CMK (cell line): Measurements from ENCODE around the gene KLHL29.
A peak's percentile ranks its signal among the peaks of the same experiment; 100 is the strongest.

Source experiments
- DNase-seq: peaks from one replicate; pipeline ENCODE4 v3.0.0-alpha.2; 2010; ENCODE audit warnings: low read depth

Gene KLHL29

DNA sequence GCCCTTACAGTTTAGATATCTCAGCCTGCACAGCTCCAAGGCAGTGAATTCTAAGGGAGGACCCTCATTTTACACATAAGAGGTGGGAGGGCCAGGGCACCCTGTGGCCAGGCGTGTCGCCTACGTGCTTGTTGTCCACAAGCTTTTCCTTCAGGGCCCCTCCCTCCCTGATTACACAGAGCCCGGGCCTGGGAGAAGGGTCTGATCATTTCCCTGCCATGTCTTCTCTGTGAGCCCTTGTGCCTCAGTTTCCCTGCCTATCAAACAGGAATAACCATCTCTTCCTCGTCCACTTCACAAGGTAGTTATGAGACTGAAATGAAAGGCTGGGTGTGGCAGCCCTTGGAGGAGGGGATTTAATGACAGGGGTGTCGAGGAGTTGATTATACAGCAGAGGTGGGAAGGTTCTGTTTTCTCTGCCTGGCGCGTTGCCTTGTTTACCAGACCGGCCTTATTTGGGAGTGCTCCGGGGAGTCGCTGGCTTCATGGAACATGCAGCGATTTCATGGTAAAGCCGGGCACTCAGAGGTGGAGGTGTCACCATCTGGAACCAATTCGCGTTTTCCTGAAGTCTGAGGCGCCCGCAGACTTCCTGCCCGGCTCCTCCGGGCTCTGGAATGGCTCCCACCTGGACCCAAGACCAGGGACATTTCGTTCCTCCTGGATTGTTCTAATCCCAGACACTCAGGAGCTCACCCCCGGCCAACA lies 208.9 kb downstream of the KLHL29 start:
- DNase-seq, result no peak

DNA sequence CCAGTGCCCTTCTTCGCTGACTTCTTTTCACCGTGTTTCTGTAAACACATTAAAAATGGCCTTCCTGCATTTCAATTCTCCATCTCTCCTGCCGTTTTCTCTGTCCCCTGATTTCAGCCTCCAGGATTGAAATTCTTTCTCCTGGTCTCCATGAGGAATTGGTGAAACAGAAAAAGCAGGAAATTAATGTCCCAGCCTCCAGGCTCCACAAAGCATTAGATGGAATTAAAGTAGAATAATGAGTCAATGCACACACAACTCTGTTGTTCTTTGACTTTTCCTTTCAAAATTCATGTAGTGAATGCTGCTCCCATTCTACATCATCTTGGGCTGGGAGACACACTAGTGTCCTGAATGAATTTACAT lies 209.5 kb downstream of the KLHL29 start:
- DNase-seq, result no peak

DNA sequence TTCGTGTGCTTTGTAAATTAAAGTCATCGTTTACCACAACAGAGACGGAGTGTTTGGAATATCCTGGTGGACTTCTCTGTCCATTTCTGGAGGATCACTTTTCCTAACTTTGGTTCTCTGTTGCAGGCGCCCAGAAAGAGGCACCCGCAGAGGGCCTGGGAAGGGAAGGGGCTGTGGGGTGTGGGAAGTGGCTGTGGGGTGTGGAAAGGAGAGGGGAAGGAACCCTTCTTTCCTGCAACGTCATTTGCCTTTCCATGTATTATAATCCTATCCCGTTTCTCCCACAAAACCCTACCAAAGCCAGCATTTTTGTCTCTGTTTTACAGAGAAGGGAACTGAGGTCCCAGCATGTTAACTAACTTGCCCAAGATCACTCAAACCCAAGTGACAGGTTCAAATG lies 210.0 kb downstream of the KLHL29 start:
- DNase-seq, result no peak

DNA sequence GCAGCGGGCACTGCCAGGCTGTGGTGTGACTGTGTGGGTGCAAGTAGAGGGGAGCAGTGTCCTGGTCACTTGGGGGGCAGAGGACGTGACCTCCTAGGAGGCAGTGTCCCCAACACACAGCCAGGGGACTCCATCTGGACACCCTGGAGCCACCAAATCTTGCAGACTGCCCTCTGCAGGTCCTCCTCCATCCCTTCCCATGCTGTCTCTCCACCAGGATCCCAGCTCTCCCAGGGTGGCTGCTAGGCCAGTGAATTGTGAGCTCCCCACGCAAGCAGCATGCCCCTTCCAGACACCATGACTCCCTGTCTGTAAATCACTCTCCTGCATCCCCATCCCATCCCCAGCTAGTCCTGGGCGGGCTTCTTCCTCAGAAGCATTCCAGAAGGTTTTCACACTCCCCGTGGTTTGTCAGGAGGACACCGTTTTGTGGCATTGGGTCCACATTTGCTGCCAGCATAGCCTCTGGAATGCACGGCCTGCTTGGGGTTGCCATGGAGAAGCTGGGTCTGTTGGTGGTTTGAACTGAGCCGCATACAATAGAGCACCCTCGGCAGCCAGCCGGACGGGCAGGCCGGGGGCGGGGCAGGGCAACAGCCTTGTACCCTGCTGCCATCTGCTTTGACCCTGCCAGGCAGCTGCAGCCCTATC lies 210.7 kb downstream of the KLHL29 start:
- DNase-seq, result no peak

DNA sequence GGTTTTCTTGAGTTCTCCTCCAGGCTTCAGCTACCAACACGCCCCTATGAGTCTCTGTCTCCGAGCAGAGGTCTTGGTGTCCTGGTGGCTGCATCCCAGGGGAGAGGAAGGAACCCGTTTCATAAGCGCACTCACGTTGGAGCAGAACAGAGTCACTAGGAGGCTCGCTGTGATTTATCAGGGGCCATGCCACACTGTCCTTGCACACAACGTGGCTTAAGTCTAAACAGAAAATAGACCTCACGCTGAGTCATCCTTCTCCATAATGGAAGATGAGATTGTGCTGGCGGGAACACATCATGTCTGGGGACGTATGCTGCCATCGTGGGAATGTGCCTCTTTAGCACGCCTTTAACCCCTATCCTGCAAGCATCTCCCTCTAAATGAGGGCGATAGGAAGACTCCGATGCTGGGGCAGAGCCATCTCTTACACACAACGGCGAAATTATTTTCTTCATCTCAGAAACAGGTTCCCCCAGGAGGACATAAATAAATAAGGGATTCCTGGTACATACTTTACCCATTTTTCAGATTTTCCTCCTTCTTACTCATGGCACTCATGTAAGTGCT lies 211.4 kb downstream of the KLHL29 start:
- DNase-seq, result no peak

DNA sequence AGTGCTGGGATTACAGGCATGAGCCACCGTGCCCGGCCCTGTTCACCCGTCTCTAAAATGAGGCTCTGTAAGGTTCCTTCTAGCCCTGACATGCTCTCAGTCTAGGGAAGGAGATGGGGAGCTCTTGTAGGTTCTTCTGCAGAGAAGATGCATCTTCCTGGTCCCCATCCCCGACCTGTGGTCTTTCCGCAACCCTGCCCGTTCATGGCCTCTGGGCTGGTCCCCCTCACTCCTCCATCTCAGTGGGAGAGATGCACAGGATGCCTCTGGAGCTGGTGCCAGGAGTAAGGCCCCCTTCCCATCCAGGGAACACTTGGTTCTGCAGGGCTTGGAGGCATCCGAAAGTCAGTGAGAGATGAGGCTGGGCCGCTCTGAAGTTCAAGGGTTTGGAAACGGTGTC lies 212.7 kb downstream of the KLHL29 start:
- no peak for DNase-seq

DNA sequence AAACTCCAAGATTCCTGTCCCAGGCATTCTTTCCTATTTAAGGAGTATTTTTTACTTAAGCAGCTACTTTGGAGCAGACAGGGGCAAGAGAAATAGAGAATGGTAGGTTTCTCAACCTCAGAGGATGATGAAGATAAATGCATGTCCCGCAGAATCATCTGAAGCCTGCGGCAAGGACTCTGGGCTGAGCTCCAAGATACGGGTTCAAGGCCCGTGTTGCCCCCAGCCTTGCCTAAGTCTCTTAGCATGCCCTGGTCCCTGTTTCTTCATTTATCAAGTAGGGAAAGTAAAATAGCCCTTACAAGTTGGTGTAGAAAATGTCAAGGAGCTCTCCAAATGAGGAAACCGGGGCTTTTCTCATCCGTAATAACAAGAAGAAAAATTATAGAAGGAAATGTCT lies 214.0 kb downstream of the KLHL29 start:
- no peak for DNase-seq

DNA sequence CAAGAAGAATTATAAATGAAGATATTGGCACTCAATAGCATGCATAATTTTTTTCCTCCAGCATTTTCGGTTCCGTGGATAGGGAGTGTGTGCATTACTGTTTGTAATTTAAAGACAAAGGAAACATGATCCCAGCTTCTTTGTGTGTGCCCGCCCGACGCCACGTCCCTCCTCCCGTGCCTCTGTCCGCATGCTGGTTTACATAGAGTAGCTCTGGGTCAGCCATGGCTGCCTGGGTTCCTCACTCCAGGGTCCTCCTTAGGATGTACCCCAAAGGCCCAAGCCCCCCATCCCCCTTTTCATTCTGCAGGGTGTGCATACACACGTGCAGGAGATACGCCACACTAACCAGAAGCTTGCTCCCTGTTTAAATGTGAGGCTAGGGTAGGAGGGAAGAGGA lies 214.7 kb downstream of the KLHL29 start:
- no peak for DNase-seq

DNA sequence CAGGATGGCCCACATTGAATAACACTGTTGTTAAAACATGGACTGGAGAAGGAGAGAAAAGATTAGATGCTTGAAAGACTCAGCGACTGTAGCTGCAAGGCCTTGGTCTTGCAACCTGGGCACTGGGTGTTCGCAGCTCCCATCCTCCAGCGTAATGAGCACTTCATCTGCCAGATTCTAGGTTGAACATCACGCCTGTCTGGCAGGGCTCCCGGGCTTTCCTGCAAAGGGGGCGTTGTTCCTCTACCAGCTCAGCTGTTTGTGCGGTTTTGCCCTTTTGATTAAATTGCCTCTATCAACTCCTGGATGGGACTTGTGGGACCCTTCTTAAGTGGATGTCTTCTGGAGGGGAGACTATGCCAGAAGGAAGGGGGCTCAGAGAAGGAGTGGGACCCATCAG lies 215.4 kb downstream of the KLHL29 start:
- no peak for DNase-seq

DNA sequence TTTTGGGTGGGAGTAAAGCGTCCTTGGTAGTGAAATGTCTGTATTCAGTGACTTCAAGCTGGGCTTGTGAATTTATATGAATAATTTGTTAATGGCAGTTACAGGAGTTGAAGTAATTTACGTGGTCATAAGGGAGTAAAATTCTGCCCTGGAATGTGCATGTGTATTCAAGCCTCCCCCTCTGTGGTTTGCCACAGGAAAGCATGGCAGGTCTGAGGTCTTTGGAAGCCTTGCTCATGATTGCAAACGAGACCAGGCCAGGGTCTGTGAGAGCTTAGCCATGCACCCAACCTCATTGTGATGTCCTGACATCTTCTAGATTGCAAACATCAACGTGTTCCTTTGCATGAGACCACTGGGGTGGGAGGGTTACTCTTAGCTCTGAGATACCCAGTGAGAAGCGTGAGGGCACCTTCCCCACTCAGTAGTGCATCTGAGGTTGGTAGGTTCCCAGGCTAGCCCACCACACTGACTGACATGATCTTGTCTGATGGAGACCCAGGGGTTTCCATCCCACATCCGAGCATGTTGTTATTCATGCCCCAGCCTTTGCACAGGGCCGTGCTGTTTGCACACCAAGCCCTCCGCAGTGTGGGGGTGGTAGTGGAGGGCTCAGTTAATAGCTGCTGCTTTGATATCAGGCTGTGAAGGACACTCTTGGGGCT lies 216.5 kb downstream of the KLHL29 start:
- no peak for DNase-seq

DNA sequence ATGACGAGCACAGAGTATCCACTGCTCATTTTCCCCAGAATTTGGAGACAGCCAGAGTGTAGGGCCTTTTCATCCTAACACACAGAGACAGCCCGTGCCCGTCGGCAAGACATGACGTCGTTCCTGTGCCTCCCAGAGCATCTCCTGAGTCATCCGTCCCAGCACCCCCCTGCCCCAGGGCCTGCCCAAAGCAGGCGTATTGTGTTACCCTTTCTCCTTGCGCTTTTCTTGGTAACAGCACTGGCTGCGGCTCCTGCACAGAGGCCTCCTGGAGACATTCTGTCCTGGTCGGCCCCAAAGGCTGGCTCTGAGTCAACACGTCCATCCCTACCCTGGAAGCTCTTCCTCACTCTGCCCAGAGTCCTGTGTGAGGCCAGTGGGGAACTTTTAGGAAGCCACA lies 217.1 kb downstream of the KLHL29 start:
- no peak for DNase-seq

DNA sequence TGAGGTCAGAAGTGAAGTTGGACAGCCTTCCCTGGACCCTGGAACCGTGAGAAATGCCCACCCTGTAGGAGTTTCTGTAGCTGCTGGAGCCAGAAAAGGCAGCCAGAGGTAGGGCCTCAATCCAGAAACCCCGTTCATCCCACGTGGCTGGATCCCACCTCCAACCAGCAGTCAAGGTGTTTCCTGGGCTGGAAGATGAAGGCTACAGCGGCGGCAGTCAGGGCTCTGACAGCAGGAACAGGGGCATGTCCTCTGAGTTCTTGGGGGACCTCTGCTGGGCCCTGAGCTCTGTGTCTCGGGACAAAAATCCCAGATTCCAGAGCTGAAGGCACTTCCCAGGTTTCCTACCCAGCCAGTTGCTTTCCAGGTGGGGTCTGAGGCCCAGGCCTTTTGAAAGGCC lies 218.2 kb downstream of the KLHL29 start:
- no peak for DNase-seq

DNA sequence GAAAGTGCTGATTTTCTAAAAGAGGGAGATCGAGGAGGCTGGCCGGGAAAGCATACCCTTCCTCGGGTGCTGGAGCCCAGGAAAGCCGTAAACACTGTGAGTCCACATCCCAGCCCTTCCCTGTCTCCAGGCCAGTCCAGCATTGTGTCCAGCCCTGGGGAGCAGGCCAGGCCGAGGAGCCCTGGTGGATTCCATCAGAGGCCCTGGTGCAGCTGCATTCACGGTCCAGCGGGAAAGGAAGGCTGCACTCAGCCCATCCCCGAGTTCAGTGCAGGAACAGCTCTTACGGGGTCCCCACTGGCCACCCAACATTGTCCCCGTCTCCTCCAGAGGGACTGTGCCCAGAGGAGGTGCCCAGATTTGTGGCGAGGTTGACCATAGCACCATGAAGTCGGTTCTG lies 218.6 kb downstream of the KLHL29 start:
- no peak for DNase-seq

DNA sequence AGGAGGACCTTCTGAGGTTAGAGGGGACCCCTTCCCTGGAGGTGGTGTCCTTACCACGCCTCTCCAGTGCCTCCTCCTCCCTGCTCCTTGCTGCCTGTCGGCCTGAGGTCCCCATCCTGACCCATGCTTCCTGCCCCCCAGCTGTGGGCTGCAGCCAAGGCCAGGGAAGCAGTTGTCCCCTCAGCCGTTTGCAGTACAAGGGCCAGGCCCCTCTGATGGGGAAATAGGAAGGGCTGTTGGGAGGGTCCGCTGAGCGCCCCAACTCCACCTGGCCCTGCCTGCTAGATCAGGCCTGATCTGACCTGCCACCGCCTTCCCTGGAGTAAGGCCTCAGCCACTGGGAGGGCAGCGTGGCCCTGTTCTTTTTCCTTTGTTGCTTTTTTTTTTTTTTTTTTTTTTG lies 219.8 kb downstream of the KLHL29 start:
- DNase-seq, result no peak

DNA sequence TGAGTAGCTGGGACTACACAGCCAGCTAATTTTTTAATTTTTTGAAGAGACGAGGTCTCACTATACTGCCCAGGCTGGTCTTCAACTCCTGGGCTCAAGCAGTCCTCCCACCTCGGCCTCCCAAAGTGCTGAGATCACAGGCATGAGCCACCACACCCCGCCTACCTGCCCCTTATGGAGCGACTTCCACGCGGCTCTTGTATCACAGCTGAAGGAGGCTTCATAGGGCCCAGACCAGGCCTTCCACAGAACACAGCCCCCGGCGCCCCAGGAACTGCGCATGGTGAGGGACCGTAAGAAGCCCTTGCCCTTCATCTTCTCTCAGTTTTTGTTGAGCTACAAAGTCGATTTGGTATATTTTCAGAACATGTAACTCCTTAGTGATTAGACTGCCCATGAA lies 220.3 kb downstream of the KLHL29 start:
- no peak for DNase-seq

DNA sequence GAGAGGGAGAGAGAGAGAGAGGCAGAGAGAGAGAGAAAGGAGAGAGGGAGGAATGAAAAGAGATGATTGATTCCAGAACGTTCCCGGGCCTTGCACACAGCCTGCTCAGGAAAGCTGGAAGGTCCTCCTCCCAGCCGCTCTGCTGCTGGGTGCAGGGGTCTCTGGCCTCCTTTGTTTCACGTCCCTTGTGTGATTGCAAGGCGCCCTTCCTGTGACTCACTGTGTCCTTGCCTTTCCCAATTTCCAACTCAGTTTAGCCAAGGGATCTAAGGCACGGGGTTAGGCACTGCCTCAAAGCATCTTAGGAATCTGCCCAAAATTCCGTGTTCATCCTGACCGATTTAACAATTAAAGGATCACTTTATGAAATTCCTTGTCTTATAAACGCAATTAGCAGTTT lies 221.2 kb downstream of the KLHL29 start:
- DNase-seq, result no peak

DNA sequence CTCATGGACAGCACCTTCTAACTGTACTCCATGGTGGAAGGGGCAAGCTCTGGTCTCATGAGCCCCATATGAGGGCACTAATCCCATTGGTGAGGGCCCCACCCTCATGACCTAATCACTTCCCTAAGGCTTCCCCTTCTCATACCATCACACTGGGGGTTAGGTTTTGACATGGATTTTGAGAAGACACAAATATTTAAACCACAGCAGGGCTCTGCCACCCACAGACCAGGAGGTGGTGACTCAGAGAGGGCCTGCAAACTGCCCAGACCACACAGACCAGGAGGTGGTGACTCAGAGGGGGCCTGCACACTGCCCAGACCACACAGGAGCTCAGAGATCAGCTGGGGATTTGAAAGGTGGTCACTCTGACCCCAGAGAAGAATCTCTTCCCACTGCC lies 222.0 kb downstream of the KLHL29 start:
- DNase-seq, result no peak

DNA sequence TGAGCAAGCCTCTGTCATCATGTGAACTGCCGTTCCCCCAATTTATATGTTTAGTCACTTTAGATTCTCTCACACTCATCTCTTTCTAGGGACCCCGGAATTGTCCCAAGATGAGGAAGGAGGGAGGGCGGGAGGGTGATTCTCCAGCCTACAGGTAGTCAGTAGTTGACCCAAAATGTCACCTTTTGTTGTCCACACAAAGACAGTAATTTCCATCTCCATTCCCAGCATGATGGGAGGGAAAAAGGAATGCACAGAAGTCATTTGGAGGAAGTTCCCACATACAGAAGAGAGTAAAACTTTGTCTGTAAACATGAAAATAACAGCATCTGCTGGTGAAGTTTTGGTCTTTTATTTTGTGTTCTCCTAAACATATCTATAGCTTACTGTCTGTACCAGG lies 222.9 kb downstream of the KLHL29 start:
- DNase-seq, result no peak

DNA sequence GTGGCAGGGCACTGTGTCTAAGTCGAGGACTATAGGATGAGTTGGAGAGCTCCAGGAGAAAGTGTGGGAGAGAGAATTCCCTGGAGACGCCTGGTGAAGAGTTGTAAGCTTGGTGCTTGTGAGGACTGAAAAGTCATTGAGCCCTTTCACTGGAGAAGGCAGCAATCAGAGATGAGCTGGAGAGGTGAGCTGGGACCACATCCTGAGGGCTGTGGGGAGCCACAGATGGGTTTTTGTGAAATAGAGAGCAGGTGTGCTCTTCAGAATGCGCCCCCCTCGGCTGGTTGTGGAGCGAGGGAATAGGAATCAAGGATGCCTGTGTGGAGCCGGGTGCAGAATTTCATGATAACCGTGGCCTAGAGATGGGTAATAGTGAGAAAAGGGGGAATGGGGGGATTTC lies 224.3 kb downstream of the KLHL29 start:
- DNase-seq, result no peak

DNA sequence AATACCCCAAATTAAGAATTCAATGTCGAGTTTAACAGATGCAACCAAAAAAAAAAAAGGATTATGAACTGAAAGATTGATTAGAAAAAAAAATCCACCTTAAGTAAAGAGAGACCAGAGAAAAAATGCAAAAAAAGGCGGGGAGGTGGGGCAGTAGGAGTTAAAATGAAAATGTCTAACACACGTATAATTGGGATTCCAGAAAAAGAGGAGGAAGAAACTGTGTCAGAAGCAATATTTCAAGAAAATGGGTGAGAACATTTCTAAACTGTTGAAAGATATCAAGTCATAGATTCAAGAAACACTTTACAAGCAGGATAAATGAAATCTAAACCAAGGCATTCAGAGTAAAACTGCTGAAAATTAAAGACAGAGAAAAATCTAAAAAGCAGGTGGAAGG lies 226.9 kb downstream of the KLHL29 start:
- no peak for DNase-seq

DNA sequence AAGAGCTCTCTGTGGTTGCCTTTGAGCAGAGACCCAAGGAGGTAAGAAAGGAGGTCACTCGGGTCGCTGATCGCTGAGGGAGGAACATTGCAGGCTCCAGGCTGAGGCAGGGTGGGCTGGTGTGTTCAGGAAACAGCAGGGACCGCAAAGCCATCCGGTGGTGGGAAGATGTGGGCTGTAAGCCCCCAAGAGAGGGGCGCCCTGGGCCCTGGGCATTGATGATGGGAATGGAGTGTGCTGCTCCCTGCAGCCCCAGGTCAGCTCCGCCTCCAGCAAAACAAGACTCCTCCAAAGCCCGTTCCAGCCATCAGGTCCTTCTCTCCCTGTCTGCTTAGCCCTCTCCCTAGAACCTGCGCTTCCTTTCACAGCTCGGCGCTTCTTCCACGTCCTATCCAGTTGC lies 229.7 kb downstream of the KLHL29 start:
- peak; percentile 69 for DNase-seq

DNA sequence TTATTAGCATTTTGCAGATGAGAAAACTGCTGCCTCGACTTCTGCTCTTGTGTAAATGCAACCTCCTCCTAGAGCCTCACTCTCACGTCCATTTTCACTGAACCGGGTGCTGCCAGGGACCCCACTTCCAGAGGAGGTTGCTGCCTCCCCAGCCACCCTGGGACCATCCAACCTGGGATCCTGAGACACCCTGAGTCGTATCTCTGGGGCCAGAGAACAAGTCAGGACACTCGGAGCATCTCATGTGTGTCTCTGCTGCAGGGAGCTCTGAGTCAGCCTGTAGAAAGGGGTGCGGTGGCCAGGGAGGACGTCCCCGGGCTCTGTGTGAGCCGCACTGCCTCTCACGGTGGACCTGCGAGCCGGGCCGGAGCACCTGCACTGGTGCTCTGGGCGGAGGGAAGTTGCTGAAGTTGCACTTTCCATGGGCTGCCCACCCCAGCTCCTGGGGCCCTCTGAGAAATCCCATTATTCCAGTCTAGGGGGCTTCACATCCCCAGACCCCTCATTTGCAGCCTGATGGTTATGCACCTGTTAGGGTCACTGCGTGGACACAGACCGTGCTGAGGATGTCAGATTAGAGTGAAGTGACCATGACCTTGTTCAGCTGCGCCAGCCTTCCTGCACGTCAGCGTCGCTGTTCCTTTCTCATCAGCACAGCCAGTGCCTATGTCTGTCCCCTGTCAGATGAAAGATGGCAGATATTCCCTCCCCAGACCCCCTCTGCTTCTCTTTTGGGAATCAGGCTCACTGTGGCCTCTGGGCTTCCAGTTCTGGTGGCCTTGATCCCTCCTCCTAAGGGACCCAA lies 230.4 kb downstream of the KLHL29 start:
- DNase-seq, result no peak

DNA sequence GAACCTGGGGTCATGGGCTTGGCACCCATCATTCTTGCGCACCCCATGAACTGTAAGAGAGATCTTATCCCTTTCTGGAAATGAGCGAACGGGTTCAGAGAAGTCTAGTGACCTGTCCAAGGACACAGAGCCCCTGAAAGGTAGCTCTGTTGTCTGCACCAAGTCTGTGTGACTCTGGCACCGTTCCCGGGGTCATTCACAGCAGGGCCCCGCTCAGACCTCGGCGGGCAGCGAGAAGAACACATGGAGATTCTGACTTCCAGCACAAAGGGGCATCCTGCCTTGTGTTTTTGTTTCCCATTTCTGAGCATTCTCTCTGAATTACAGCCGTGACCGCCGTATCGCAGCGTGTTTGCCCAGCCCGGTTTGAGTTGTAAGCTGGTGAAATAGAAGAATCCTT lies 231.7 kb downstream of the KLHL29 start:
- DNase-seq, result no peak
